GM21360 (cell line): Measurements from ENCODE around the gene TRA2B.

Source experiments
- ATAC-seq: cut with Tn5 transposase; IDR thresholded peaks from one replicate; pipeline ENCODE4 v1.9.1; 2021; ENCODE audit warnings: mild to moderate bottlenecking, moderate library complexity; ENCODE audit not compliant: unreplicated experiment

TRA2B gene

GRCh38 chr3:185937689-185938374 is at the start of gene TRA2B:
TSS of gene TRA2B (minus strand) at chr3:185938014. CDS start at chr3:185937860, 154 bp downstream.
- ATAC-seq, result peak; percentile 92

- ATAC-seq, result no peak
Measured at GRCh38 chr3:185986198-185986777, 48.5 kb upstream of the TRA2B start.

- no peak for ATAC-seq
Measured at GRCh38 chr3:185984203-185984602, 46.4 kb upstream of the TRA2B start.

GRCh38 chr3:185983495-185984141 is 45.8 kb upstream of the TRA2B start:
- ATAC-seq, result no peak

- no peak for ATAC-seq
Measured at GRCh38 chr3:185982632-185983031, 44.8 kb upstream of the TRA2B start.

- no peak for ATAC-seq
Measured at GRCh38 chr3:185981621-185982020, 43.8 kb upstream of the TRA2B start.

GRCh38 chr3:185979721-185980121 is 41.9 kb upstream of the TRA2B start:
- ATAC-seq, result no peak

- no peak for ATAC-seq
Measured at GRCh38 chr3:185978516-185978915, 40.7 kb upstream of the TRA2B start.

- no peak for ATAC-seq
Measured at GRCh38 chr3:185977679-185978040, 39.8 kb upstream of the TRA2B start.

- no peak for ATAC-seq
Measured at GRCh38 chr3:185976977-185977678, 39.3 kb upstream of the TRA2B start.

- no peak for ATAC-seq
Measured at GRCh38 chr3:185976100-185976499, 38.3 kb upstream of the TRA2B start.

GRCh38 chr3:185971579-185971978 is 33.8 kb upstream of the TRA2B start:
- no peak for ATAC-seq

- no peak for ATAC-seq
Measured at GRCh38 chr3:185968168-185968567, 30.4 kb upstream of the TRA2B start.

- ATAC-seq, result no peak
Measured at GRCh38 chr3:185966655-185967054, 28.8 kb upstream of the TRA2B start.

- no peak for ATAC-seq
Measured at GRCh38 chr3:185965496-185965895, 27.7 kb upstream of the TRA2B start.

GRCh38 chr3:185961675-185962232 is 23.9 kb upstream of the TRA2B start:
- no peak for ATAC-seq

- no peak for ATAC-seq
Measured at GRCh38 chr3:185960522-185961288, 22.9 kb upstream of the TRA2B start.

- ATAC-seq, result no peak
Measured at GRCh38 chr3:185959609-185960521, 22.1 kb upstream of the TRA2B start.

GRCh38 chr3:185958626-185959025 is 20.8 kb upstream of the TRA2B start:
- ATAC-seq, result no peak

GRCh38 chr3:185956244-185956643 is 18.4 kb upstream of the TRA2B start:
- no peak for ATAC-seq
